Smooth muscle cell (in vitro differentiated cells): ENCODE data around the gene PCBP4. TPM values are rescaled to one million over a fixed set of nuclear protein-coding genes. Genes with fewer than 3 reads are reported as not detected.

ENCODE experiments used
- DNase-seq: peaks from one replicate; lab custom pipeline; 2025; ENCODE audit not compliant: unreplicated experiment; lab: John Stamatoyannopoulos, UW
- H2AFZ ChIP-seq: fragments of 200-600 bp; sonication (generic); 2 replicates; pipeline ENCODE4 v1.6.0; 2016; ENCODE audit warnings: antibody characterized with exemption, low read depth, mild to moderate bottlenecking
- H3F3A ChIP-seq: fragments of 200-600 bp; sonication (generic); 2 replicates; pipeline ENCODE4 v1.6.0; 2017; ENCODE audit warnings: antibody characterized with exemption, low read depth
- H3K27ac ChIP-seq: fragments of 200-600 bp; sonication (generic); 2 replicates; pipeline ENCODE4 v1.5.1; 2016; ENCODE audit warnings: low read depth, mild to moderate bottlenecking
- H3K27me3 ChIP-seq: fragments of 200-600 bp; sonication (generic); 2 replicates; pipeline ENCODE4 v1.6.1; 2016; ENCODE audit warnings: low read depth, mild to moderate bottlenecking
- H3K36me3 ChIP-seq: fragments of 200-600 bp; sonication (generic); 2 replicates; pipeline ENCODE4 v1.5.1; 2016; ENCODE audit warnings: low read depth
- H3K4me1 ChIP-seq: fragments of 200-600 bp; sonication (generic); 2 replicates; pipeline ENCODE4 v1.5.1; 2016; ENCODE audit warnings: low read depth
- H3K4me2 ChIP-seq: fragments of 200-600 bp; sonication (generic); 2 replicates; pipeline ENCODE4 v1.6.0; 2016; ENCODE audit warnings: mild to moderate bottlenecking
- H3K4me3 ChIP-seq: fragments of 200-600 bp; sonication (generic); 2 replicates; pipeline ENCODE4 v1.5.1; 2016; ENCODE audit warnings: mild to moderate bottlenecking
- H3K79me2 ChIP-seq: fragments of 200-600 bp; sonication (generic); 2 replicates; pipeline ENCODE4 v1.6.0; 2016; ENCODE audit warnings: low read depth, mild to moderate bottlenecking
- H3K9ac ChIP-seq: fragments of 200-600 bp; sonication (generic); 2 replicates; pipeline ENCODE4 v1.6.0; 2016; ENCODE audit warnings: low read depth
- H3K9me3 ChIP-seq: fragments of 200-600 bp; sonication (generic); replicated peaks from 2 replicates; pipeline ENCODE4 v1.5.1; 2016; ENCODE audit warnings: low read depth
- H4K20me1 ChIP-seq: fragments of 200-600 bp; sonication (generic); 2 replicates; pipeline ENCODE4 v1.6.0; 2016; ENCODE audit warnings: low read depth
- CTCF ChIP-seq: fragments of 200-600 bp; sonication (generic); IDR thresholded peaks from 2 replicates; pipeline ENCODE4 v1.5.1; 2017; ENCODE audit warnings: borderline replicate concordance, mild to moderate bottlenecking, antibody characterized with exemption; ENCODE audit not compliant: insufficient read depth, poor library complexity, severe bottlenecking
- WGBS: methylation state at CpG from one replicate; pipeline ENCODE4 v1.1.7; 2016; ENCODE audit warnings: low lambda C conversion rate; 5-methylcytosine and 5-hydroxymethylcytosine counted together
- polyA plus RNA-seq: library from polyadenylated mRNA; unstranded; fragments of >200 nt; fragmentation: Nextera tagmentation; extraction: Ambion mirVana; gene quantifications from 2 replicates; pipeline ENCODE4 v1.2.1, GENCODE V29; 2016
- total RNA-seq: library from RNA; depleted of rRNA; stranded (reverse); fragments of >200 nt; gene quantifications from 2 replicates; pipeline ENCODE4 v1.2.3, GENCODE V29; 2014

The PCBP4 gene
- total and polyA plus RNA-seq, 2 experiments from 2014 or later, result 42.6 to 81.2 TPM

DNA sequence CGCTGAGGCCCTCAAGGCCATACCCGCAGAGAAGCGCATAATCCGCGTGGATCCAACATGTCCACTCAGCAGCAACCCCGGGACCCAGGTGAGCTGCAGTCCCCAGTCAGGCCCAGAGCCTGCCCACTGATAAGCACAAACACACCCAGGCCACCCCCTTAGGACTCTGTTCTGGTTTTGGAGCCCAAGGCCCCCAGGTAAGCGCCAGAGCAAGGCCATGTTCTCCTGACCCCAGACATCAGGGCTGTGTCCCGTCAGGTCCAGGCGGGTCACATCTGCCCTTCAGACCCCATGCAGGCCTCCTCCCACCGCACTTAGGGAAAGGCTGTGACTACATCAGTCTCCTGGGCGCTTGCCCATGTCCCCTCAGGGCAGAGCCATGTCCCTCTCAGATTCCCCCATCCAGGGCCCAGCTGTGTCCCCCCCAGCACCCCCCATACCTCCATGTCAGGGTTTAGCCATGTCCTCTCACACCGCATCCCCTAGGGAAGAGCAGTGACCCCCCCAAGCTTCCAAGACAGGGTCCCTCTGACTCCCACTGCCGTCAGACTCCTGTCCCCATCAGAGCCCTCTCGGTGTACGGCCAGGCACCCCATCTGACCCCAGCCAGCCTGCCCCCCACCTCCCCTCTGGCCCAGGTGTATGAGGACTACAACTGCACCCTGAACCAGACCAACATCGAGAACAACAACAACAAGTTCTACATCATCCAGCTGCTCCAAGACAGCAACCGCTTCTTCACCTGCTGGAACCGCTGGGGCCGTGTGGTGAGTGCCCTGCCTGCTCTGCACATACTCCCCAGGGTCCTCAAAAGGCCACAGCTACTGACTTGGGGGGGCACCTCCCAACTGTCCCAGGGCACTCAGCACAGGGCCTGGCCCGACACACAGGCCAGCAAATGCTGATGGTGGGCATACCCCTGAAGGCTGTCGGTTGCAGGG is 23.5 kb downstream of the PCBP4 start:
- WGBS, result 97% methylated on average over 19 of the region's 21 CpGs
- peaks cover 24% of the 10 kb centered on the region for H3K79me2 ChIP-seq
- TF ChIP-seq CTCF, result no peak
- no peak overlapping the region for H2AFZ ChIP-seq
- no peak overlapping the region for H3K9ac ChIP-seq
- no peak overlapping the region for H3K4me2 ChIP-seq
- DNase-seq, result no peak
- H3K27ac ChIP-seq, result no peak overlapping the region
- no peaks in the 10 kb centered on the region for H4K20me1 ChIP-seq
- H3K36me3 ChIP-seq, result no peaks in the 10 kb centered on the region
- no peaks in the 10 kb centered on the region for H3K4me1 ChIP-seq
- H3F3A ChIP-seq, result no peaks in the 10 kb centered on the region
- no peaks in the 10 kb centered on the region for H3K27me3 ChIP-seq
- no peak overlapping the region for H3K4me3 ChIP-seq
- H3K9me3 ChIP-seq, result no peaks in the 10 kb centered on the region

DNA sequence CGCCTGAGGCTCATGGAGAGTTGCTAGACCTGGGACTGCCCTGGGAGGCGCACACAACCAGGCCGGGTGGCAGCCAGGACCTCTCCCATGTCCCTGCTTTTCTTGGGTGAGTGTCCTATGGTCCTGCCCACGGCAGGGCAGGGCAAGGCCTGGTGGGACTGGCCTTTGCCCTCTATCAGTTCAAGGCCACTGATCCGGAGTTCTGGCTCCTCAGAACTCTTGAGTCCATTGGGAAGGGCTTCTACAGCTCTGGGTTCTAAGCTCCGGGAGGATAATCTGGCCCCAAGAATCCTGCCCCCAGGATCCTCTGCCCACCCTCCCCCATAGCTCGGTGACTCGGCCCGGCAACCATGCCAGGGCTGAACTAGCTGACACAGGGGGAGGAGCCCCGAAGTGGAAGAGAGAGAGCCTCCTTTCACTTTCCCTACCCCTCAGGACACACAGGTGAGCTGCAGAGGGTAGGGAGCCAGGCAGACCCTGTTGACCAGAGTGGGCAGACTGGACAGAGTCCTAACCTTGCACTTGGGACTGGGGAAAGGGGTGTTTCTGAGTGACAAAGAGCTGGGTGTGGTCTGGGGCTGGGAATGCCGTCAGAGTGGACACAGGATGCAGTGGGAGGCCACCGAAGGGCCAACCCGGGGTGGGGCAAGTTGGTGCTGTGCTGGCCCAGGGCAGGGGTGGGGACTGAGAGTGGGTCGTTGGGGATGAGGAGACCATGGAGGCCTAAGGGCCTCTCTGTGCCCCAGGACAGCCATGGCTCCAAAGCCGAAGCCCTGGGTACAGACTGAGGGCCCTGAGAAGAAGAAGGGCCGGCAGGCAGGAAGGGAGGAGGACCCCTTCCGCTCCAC is 24.4 kb downstream of the PCBP4 start:
- Histone ChIP-seq H4K20me1 (no peaks in the 10 kb centered on the region), H3K36me3 (no peaks in the 10 kb centered on the region), H3K27me3 (no peaks in the 10 kb centered on the region), H2AFZ (peak overlapping the region; percentile 71), H3K9me3 (no peaks in the 10 kb centered on the region), H3K79me2 (peaks cover 24% of the 10 kb centered on the region), H3F3A (no peaks in the 10 kb centered on the region), H3K27ac (peak overlapping the region; percentile 56), H3K9ac (peak overlapping the region; percentile 57), H3K4me1 (no peaks in the 10 kb centered on the region), H3K4me2 (peak overlapping the region; percentile 82), H3K4me3 (peak overlapping the region; percentile 43)
- WGBS, result 70% methylated on average over 17 of the region's 17 CpGs
- DNase-seq, result no peak
- TF ChIP-seq CTCF, result no peak

GRCh38 chr3:51941798-51942602 is 25.3 kb downstream of the PCBP4 start, which contains the start of the genes PARP3 and RRP9:
PARP3 (plus strand) TSS chr3:51942363; CDS start chr3:51943356, 993 bp downstream.
RRP9 (minus strand) TSS chr3:51941904; CDS start chr3:51941867, 37 bp downstream.
- TF ChIP-seq CTCF, result peak; percentile 100
- Histone ChIP-seq H2AFZ (peak within 1 kb of the TSS; percentile 71), H3K36me3 (no peaks in the 10 kb centered on the region), H3K9ac (peak within 1 kb of the TSS; percentile 72), H3F3A (no peaks in the 10 kb centered on the region), H3K4me3 (peak within 1 kb of the TSS; percentile 65), H3K9me3 (no peaks in the 10 kb centered on the region), H3K27ac (peak within 1 kb of the TSS; percentile 56), H3K27me3 (no peaks in the 10 kb centered on the region), H3K4me1 (no peaks in the 10 kb centered on the region), H4K20me1 (no peaks in the 10 kb centered on the region), H3K79me2 (peaks cover 24% of the 10 kb centered on the region), H3K4me2 (peak within 1 kb of the TSS; percentile 91)
- WGBS, result 3% methylated on average over 66 of the region's 67 CpGs
- DNase-seq, result peak; percentile 100
